GOT3 (cell line): ENCODE data around the gene RPL36.
A peak's percentile ranks its signal among the peaks of the same experiment; 100 is the strongest.
"Not testable (repeated sequence)": the region's sequence is repeated elsewhere in the genome, so short reads cannot be mapped to it uniquely, and the experiment has no call there.

Source experiments
- DNase-seq: peaks from one replicate; lab custom pipeline; 2025; ENCODE audit warnings: mixed read lengths; lab: John Stamatoyannopoulos, UW

Gene RPL36

DNA sequence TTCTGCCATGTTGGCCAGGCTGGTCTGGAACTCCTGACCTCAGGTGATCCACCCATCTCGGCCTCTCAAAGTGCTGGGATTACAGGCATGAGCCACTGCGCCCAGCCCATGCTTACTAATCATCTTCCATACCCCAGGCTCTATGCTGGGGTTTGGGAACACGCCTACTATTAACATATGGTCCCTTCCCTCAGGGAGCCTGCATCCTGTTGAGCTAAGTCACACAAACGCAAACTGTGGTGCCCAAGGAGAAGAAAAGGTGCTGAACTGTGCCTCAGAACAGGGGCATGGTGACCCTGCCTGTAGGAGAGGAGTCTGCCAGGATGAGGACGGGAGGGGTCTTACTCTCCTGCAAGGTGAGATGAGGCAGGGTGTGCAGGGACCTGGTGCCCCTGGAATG, 15.4 kb upstream of the RPL36 start:
- no peak for DNase-seq

DNA sequence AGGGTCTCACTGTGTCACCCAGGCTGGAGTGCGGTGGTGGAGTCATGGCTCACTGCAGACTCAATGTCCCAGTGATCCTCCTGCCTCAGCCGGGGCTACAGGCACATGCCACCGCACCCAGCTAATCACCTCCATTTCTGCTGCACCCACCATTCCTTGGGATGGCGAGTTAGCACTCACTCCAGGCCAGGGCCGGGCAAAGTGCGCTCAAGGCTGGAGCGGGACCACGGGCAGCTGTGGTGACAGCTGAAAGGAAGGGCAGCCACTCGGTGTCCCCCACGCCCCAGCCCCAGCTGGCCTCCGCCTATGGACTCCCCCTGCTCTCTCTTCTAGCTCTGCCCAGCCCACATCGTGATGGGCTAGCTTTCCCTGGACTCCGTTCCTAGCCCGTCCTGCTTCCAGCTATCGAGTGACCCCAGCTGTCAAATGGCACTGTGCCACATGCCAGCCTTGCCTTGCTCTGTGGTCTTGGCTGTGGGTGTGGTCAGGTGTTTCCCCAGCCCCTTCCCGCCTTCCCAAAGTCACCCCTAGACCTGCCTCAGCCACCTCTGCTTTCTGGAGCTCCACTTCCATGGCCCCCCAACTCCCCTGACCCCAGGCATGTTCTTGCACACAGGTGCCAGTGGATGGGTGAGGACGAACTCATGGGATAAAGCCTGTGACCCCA, 13.9 kb upstream of the RPL36 start:
- DNase-seq, result no peak

DNA sequence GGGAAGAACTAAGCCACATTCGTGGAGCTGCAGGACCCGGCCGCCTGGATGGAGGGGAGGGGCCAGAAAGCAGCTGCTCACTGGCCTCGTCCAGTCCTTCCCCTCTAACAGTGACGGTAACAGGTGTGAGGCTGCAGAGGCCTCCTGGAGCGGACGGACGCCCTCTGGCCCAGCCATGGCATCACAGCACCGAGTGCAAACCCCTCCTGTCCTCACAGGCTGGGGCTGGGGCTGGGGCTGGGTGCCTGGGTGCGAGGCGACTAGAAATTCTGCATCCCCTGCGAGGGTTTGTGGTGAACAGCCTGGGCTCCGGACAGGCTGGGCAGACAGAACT, 13.4 kb upstream of the RPL36 start:
- no peak for DNase-seq

DNA sequence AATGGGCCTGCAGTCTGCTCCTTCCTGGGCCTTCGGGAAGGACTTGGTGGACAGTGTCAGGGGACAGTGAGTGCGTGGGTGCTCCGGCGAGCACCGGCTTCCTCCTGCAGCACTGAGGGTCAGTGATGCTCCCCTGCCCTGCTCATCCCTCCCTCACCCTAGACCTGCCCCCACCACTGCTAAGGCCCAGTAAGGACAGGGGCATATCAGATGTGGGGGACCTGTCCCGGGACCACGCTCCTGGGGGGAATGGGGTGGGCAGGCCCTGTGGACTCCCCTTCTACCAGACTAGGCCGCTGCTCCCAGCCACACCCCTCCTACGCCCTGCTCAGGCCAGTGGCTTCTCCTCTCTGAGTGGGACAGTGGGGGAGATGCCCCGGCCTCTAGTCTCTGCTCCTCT, 13.0 kb upstream of the RPL36 start:
- no peak for DNase-seq

DNA sequence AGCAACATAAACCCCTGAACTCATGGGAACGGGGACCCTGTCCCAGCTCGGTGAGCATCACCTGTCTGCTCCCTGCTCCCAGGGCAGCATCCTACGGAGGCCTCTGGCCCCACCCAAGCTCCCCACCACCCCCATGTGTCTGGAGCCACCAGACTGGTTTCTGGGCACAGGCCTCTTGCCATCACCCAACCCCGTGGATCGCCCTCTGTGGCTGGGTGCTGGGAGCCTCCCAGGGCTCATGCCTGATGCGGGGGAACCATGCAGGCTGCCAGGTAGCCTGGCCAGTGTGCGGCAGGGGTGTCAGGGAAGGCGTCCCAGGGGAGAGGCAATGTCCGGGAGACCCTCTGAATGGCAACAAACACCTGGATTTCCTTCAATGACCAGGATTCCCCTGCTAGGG, 12.5 kb upstream of the RPL36 start:
- DNase-seq, result no peak

DNA sequence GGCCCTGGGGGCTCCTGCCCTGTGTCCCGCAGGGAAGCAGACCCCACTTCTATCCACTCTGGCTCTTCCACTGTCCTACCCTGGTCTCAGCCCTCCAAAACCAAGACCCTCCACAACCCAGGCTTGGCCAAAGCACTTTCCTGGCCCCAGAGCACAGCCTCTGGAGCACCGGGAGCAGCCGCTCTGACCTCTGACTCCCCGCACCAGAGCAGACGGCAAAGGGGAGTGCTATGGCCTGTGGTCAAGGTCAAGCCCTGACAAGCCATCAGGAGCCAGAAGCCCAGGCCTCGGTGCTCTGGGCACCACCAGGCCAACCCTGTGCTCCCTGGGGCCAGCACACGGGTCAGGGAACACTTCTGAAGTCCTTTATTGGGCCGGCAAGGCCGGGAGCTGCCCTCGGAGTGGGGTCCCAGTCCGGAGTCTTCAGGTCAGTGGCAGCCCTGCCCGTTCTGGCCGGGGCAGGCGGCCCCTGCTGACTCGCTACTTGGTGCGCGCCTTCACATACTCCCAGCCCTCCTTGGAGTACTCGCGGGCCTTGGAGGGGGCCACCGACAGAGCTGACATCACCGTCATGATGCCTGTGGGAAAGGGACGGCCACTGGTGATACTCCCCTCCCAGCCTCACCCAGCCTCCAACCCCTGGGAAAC, 11.9 kb upstream of the RPL36 start:
- DNase-seq, result no peak

DNA sequence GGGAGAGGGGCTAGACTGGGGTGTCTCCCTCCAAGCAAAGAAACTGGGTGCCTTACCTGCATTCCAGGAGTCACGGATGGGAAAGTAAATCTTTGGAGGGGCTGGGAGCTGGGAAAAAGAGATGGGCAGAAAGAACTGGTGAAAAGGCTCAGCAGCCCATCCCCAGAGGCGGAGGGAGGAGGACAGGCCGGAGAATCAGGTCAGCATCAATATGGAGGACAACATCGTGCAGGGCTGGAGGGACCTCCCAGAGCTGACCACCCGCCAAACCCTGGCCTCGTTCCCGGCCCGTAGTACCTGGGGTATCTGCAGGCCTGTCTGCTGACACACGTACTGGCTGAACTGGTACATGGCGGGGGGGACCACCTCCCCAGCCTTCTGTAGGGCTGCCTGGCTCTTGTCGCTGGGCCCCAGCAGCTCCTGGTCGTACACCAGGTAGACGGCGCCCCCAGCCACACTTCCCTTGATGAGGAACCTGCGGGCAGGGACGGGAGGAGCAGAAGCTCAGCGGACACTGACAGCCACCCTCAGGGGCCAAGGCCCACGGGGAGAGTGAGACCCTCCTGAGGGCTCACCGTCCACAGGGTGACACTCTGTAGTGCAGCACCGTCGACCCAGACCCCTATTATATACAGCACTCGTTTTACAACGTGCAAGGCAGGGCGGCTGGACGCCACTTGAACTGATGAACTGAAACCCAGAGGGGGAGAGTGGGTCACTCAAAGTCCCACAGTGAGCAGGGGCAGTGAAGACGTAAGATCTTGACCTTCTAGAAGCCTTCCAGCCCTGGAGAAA, 10.6 kb upstream of the RPL36 start:
- DNase-seq, result no peak

DNA sequence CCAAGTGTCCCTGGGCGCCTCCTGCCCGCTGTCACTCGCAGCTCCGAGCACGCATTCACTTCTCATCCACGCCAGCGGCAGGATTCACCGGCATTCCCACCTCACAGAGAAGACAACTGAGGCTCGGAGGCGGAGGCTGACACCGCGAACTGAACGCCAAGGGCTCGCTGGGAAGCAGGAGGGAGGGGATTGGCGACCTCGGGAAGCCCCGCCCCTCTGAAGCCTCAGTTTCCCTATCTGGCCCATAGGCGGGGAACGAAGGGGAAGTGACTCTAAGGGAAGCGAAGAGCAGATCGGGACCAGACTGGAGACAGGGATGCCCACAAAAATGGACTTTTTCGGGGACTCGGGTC, 10.0 kb upstream of the RPL36 start:
- DNase-seq, result no peak

DNA sequence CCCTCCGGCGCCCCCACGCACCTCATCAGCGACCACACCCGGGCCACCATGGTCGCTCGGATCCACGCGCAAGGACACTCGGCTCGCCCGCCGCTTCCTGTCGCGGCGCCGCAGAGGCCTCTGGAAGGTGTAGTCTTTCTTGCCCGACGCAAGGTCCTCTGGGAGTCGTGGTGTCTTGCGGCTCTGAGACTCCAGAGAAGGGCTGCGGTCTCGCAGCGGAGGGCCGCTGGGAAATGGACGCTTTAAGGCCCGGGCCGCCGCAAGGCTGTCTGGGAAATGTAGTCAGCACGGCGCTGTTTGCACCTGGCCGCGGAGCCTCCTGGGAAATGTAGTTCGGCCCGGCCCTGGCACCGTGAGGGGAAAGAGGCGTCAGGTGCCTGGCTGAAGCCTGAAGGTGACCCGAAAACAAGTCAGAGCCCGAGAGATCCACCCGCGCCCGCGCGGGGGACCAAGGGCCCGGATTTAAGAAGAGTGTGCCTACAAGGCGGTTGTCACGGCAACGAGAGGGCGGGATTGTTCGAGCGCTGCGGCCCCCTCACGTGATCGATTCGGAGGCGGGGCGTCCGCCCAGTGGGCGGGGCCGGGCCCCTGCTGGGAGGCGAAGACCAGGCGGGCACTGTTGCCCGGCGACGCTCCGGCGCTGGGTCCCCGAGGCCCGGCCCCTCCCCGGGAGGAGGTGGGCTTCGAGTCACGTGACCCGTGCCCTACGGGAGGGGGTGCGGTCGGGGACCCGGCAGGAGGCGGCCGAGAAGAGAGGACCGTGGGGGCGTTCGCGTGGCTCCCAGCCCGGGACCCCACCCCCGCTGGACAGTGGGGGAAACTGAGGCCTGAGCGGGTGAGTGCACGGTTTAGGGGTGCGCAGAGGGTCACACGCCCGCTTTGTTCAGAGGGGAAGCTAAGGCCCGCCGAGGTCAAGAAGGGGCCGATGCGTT, 9.4 kb upstream of the RPL36 start, which contains the start of the genes HSD11B1L and MICOS13:
Gene HSD11B1L (plus strand): TSS at position 591 of the 932 bp plus-strand sequence. CDS start 3,806 bp downstream, outside the sequence.
Gene MICOS13 (minus strand): TSS at position 80 of the 932 bp plus-strand sequence. CDS start 30 bp downstream, at position 50.
- peak; percentile 96 for DNase-seq

DNA sequence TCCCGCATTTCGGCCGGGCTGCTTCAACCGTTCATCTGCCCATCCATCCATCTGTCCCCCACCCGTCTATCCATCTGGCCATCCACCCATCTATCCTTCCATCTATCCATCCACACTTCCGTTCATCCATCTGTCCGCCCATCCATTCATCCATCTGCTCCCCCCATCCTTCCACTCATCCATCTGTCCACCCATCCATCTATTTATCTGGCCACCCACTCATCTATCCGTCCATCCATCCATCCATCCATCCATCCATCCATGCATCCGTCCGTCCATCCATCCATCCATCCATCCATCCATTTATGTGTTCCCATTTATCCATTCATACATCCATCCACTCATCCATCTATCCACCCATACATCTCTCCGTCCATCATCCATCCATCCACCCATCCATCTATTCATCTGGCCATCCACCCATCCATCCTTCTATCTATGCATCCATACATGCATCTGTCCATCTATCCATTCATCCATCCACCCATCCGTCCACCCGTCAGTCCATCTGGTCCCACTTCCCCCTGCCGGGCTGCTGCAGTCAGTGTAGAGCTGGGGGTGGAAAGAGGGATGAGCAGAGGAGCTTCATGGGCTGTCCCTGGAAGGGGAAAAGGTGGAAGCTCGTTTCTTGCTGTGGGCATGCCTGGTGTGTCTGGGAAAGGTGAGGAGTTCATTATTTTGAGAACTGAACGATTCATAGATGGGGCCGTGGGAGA, 8.5 kb upstream of the RPL36 start:
- DNase-seq, result no peak

DNA sequence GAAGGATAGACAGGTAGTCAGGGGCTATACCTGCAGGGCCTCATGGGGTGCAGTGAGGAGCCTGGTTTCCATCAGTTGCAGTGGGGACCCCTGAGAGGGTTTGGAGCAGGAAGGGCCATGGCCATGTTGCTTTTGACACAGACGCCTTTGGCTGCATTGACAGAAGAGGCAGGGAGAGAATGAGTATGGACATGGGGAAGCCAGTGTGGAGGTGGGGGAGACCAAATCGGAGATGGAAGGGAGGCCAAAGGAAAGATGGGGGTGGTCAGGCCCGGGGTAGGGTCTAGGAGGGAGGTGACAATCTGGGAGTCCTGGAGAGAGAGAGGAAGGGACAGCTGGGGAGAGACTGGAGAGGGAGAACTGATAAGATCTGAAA, 8.0 kb upstream of the RPL36 start:
- DNase-seq, result no peak

DNA sequence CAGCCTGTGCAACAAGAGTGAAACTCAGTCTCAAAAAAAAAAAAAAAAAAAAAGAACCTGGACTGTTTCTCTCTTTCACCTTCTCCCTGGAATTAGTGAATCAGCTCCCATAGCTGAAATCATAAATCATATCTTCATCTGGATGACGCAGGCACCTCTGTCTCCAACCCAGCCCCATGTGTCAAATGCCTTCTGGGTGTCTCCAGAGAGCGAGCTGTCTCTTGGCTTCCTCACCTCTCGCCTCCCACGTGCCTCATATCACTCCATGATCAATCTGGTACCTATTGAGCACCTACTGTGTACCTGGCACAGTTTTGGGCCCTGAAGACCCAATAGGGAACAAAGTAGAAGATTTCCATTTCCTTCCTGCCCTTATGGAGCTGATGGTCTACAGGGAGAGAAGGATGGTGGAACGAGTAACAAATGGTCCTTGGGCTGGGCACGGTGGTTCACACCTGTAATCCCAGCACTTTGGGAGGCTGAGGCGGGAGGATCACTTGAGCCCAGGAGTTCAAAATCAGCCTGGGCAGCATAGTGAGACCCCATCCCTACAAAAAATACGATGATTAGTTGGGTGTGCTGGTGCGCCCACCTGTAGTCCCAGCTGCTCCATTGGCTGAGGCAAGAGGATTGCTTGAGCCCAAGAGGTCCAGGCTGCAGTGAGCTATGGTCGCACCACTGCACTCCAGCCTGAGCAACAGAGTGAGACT, 6.8 kb upstream of the RPL36 start:
- DNase-seq, result no peak

DNA sequence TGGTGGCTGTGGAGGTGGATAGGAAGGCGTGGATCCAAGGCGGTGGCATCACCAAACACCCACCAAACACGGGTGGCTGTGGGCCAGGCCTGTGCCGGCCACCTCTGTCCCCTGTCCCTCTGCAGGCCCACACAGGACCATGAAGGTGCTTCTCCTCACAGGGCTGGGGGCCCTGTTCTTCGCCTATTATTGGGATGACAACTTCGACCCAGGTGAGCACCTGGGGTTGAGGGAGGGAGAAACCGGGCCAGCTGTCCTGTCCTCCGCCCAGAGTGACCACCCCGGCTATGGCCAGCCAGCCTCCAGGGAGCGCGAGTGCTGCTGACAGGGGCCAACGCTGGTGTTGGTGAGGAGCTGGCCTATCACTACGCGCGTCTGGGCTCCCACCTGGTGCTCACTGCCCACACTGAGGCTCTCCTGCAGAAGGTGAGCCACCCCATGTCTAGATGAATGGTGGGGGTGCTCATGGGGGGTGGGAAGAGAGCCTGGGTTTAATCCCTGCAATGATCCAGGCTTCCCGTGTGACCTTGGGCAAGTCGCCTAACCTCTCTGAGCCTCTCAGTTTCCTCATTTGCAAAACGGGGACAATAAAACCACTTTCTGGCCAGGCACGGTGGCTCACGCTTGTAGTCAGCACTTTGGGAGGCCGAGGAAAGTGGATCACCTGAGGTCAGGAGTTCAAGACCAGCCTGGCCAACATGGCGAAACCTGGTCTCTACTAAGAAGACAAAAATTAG, 5.2 kb upstream of the RPL36 start:
- DNase-seq, result no peak

DNA sequence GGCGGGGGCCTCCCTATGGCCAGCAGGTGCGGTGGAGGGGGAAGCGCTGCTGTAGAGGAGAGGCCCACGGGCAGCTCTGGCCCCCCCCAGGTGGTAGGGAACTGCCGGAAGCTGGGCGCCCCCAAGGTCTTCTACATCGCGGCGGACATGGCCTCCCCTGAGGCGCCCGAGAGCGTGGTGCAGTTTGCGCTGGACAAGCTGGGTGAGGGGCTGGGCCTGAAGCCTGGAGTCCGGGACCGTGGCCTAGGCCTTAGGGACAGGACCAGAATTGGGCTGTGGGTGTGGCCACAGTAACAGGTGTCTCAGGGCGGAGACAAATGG, 3.8 kb upstream of the RPL36 start:
- DNase-seq, result no peak

DNA sequence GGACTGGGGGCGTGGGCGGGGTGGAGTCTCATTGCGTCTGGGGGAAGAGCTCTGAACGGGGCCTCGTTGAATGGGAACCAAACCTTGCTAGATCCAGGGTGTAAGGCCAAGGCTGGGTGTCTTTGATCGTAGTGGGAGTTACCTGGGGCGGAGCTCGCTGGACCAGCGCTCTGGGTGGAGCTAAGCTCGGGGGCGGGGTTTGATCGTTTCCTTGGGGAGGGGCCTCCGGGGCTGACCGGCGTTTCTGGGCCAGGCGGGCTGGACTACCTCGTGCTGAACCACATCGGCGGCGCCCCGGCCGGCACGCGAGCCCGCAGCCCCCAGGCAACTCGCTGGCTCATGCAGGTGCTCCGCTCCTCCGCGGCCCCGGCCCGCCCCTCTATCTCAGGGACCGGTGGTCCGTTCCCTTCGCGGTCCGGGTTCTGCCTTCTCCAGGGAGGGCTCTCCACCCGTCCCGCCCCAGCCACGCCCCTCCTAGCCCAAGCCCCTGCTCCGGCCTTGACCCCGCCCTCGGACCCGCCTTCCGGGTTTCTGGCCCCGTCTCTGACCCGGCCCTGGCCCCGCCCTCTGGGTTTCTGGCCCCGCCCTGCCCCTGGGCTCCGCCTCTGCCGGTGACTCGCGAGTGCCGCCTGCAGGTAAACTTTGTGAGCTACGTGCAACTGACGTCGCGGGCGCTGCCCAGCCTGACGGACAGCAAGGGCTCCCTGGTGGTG, 3.3 kb upstream of the RPL36 start:
- peak; percentile 90 for DNase-seq

DNA sequence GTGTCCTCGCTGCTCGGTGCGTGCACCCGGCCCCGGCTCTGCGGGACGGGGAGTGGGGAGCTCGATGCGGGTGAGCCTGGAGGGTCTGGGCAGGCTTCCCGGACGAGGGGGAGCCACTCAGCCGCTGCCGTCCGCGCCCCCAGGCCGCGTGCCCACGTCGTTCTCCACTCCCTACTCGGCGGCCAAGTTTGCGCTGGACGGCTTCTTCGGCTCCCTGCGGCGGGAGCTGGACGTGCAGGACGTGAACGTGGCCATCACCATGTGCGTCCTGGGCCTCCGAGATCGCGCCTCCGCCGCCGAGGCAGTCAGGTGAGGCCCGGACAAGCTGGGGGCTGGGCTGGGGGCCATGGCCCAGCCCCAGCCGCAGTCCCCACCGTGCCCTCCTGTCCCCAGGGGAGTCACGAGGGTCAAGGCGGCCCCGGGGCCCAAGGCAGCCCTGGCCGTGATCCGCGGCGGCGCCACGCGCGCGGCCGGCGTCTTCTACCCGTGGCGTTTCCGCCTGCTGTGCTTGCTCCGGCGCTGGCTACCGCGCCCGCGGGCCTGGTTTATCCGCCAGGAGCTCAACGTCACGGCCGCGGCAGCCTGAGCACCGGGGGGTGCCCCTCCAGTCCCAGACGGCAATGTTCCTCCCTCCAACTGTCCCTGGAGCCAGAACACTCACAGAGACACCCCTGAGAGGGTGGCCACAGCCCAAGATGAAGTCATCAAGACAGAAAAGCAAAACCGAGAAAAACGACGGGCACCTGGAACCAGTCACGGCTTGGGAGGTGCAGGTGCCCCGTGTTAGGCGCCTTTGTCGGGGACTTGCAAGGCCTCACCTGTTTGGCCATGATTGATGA, 2.5 kb upstream of the RPL36 start:
- DNase-seq, result no peak

DNA sequence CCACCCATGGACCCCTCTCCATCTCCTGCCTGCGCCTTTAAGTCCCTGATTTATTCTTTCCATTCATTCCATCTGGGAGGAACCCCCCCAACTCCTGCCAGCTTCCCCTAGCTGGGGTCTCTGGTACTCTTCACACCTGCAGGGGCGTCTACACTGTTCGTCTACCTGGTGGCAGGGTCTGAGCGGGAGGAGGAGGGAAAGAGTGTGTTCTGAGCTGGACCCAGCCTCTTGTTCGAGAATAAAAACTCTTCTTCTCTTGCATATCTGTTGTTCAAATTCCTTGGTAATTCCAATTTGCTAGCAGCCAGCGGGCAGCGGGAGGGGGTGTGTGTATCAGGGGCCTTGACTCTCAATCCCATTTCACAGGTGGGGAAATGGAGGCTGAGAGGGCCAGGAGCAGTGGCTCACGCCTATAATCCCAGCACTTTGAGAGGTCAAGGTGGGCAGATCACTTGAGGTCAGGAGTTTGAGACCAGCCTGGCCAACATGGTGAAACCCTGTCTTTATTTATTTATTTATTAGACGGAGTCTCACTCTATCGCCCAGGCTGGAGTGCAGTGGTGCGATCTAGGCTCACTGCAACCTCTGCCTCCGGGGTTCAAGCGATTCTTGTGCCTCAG, 1.7 kb upstream of the RPL36 start:
- not testable (repeated sequence) for DNase-seq
